H9 (cell line): ENCODE data around the gene DMBT1. TPM values are rescaled to one million over a fixed set of nuclear protein-coding genes. Genes with fewer than 3 reads are reported as not detected.

Experiments
- DNase-seq: peaks from one replicate; pipeline ENCODE4 v3.0.0-alpha.2; 2017
- H2AFZ ChIP-seq: one replicate; pipeline ENCODE4 v1.6.1; 2013; ENCODE audit warnings: mild to moderate bottlenecking, low read length, control low read depth, moderate library complexity
- H2AK5ac ChIP-seq: 2 replicates; pipeline ENCODE4 v1.6.1; 2013; ENCODE audit warnings: low read length, control low read depth, mixed read lengths; ENCODE audit not compliant: insufficient read length
- H2BK120ac ChIP-seq: one replicate; pipeline ENCODE4 v1.6.1; 2013; ENCODE audit warnings: low read depth, mild to moderate bottlenecking, low read length, control low read depth, inconsistent platforms; ENCODE audit not compliant: poor library complexity, severe bottlenecking
- H2BK12ac ChIP-seq: 2 replicates; pipeline ENCODE4 v1.6.1; 2013; ENCODE audit warnings: low read length, control low read depth, mixed read lengths, low read depth; ENCODE audit not compliant: insufficient read length
- H2BK15ac ChIP-seq: 2 replicates; pipeline ENCODE4 v1.6.1; 2013; ENCODE audit warnings: low read depth, low read length, control low read depth
- H2BK20ac ChIP-seq: one replicate; pipeline ENCODE4 v1.6.1; 2013; ENCODE audit warnings: low read depth, mild to moderate bottlenecking, low read length, control low read depth, inconsistent platforms; ENCODE audit not compliant: poor library complexity, severe bottlenecking
- H2BK5ac ChIP-seq: 2 replicates; pipeline ENCODE4 v1.6.1; 2013; ENCODE audit warnings: low read length, control low read depth, mixed read lengths; ENCODE audit not compliant: insufficient read length
- H3K14ac ChIP-seq: 2 replicates; pipeline ENCODE4 v1.6.1; 2013; ENCODE audit warnings: low read length, control low read depth; ENCODE audit not compliant: insufficient read depth
- H3K18ac ChIP-seq: 2 replicates; pipeline ENCODE4 v1.6.1; 2013; ENCODE audit warnings: low read depth, mild to moderate bottlenecking, mixed read lengths, low read length, control low read depth; ENCODE audit not compliant: insufficient read length
- H3K23ac ChIP-seq: 2 replicates; pipeline ENCODE4 v1.6.1; 2013; ENCODE audit warnings: low read length, control low read depth, mixed read lengths, low read depth; ENCODE audit not compliant: insufficient read length
- H3K23me2 ChIP-seq: 2 replicates; pipeline ENCODE4 v1.6.1; 2013; ENCODE audit warnings: low read depth, mild to moderate bottlenecking, mixed read lengths, low read length, control low read depth; ENCODE audit not compliant: insufficient read length, poor library complexity, severe bottlenecking
- H3K27ac ChIP-seq: 2 replicates; pipeline ENCODE4 v1.5.1; 2013; ENCODE audit warnings: low read length, control low read depth, mixed read lengths, low read depth; ENCODE audit not compliant: insufficient read length
- H3K27me3 ChIP-seq: 2 replicates; pipeline ENCODE4 v1.6.1; 2013; ENCODE audit warnings: low read length, control low read depth, inconsistent platforms; ENCODE audit not compliant: insufficient read depth
- H3K4ac ChIP-seq: 2 replicates; pipeline ENCODE4 v1.6.1; 2013; ENCODE audit warnings: low read depth, mild to moderate bottlenecking, control low read depth, inconsistent platforms, low read length, moderate library complexity
- H3K4me1 ChIP-seq: 2 replicates; pipeline ENCODE4 v1.6.1; 2013; ENCODE audit warnings: low read length, control low read depth, inconsistent platforms; ENCODE audit not compliant: insufficient read depth
- H3K4me2 ChIP-seq: 2 replicates; pipeline ENCODE4 v1.6.1; 2013; ENCODE audit warnings: low read length, control low read depth, mixed read lengths; ENCODE audit not compliant: insufficient read length, insufficient read depth
- H3K56ac ChIP-seq: 2 replicates; pipeline ENCODE4 v1.6.1; 2013; ENCODE audit warnings: low read depth, mild to moderate bottlenecking, mixed read lengths, low read length, control low read depth; ENCODE audit not compliant: insufficient read length
- H3K79me1 ChIP-seq: 2 replicates; pipeline ENCODE4 v1.6.1; 2013; ENCODE audit warnings: low read depth, mild to moderate bottlenecking, moderate library complexity, low read length, control low read depth, inconsistent platforms; ENCODE audit not compliant: insufficient read depth, poor library complexity, severe bottlenecking
- H3K79me2 ChIP-seq: 2 replicates; pipeline ENCODE4 v1.6.1; 2013; ENCODE audit warnings: low read length, control low read depth, inconsistent platforms; ENCODE audit not compliant: insufficient read depth
- H3K9ac ChIP-seq: 2 replicates; pipeline ENCODE4 v1.6.1; 2013; ENCODE audit warnings: low read length, control low read depth, mixed read lengths; ENCODE audit not compliant: insufficient read length; ENCODE audit errors: extremely low read depth
- H3K9me3 ChIP-seq: one replicate; pipeline ENCODE4 v1.6.1; 2013; ENCODE audit warnings: low read depth, low read length, inconsistent platforms; ENCODE audit not compliant: control insufficient read depth
- H3T11ph ChIP-seq: one replicate; pipeline ENCODE4 v1.6.1; 2013; ENCODE audit warnings: mild to moderate bottlenecking, low read length, control low read depth, inconsistent platforms
- H4K20me1 ChIP-seq: one replicate; pipeline ENCODE4 v1.6.1; 2013; ENCODE audit not compliant: control insufficient read depth, insufficient read length, insufficient read depth
- H4K5ac ChIP-seq: 2 replicates; pipeline ENCODE4 v1.6.1; 2013; ENCODE audit warnings: low read depth, mild to moderate bottlenecking, mixed read lengths, low read length, control low read depth; ENCODE audit not compliant: insufficient read length
- H4K8ac ChIP-seq: replicated peaks from 2 replicates; pipeline ENCODE4 v1.6.1; 2013; ENCODE audit warnings: low read length, control low read depth, mixed read lengths, low read depth; ENCODE audit not compliant: insufficient read length
- H4K91ac ChIP-seq: 2 replicates; pipeline ENCODE4 v1.6.1; 2013; ENCODE audit warnings: low read depth, mild to moderate bottlenecking, moderate library complexity, mixed read lengths, low read length, control low read depth; ENCODE audit not compliant: insufficient read length
- H3K27ac Mint-ChIP-seq, 3 experiments: 2 replicates in 2 of 3; 3 replicates in 1 of 3; pipeline ENCODE4 v1.8.0; 2020 to 2021; ENCODE audit warnings: mixed read lengths in 3 of 3, mild to moderate bottlenecking in 1 of 3, moderate library complexity in 1 of 3
- H3K27me3 Mint-ChIP-seq: 2 replicates; pipeline ENCODE4 v1.8.0; 2021; ENCODE audit warnings: low read depth, mild to moderate bottlenecking, moderate library complexity, mixed read lengths
- H3K36me3 Mint-ChIP-seq, 3 experiments: 2 replicates in 2 of 3; 3 replicates in 1 of 3; pipeline ENCODE4 v1.8.0; 2020 to 2021; ENCODE audit warnings: low read depth in 3 of 3, mixed read lengths in 3 of 3; ENCODE audit not compliant: insufficient read depth in 1 of 3
- H3K4me1 Mint-ChIP-seq, 2 experiments: 2 replicates each; pipeline ENCODE4 v1.8.0; 2020; ENCODE audit warnings: mixed read lengths in 2 of 2
- H3K4me3 Mint-ChIP-seq, 2 experiments: 2 replicates in 1 of 2; 3 replicates in 1 of 2; pipeline ENCODE4 v1.8.0; 2020 to 2021; ENCODE audit warnings: mild to moderate bottlenecking in 2 of 2, mixed read lengths in 2 of 2, moderate library complexity in 1 of 2
- H3K9me3 Mint-ChIP-seq, 2 experiments: 2 replicates in 1 of 2; 3 replicates in 1 of 2; pipeline ENCODE4 v1.8.0; 2020; ENCODE audit warnings: mild to moderate bottlenecking in 2 of 2, mixed read lengths in 2 of 2, moderate library complexity in 1 of 2
- WGBS: extraction: QIAGEN DNeasy Blood & Tissue Kit; methylation state at CpG from one replicate; pipeline ENCODE4 v1.1.7; 2013; ENCODE audit warnings: missing lambda C conversion rate, low lambda C conversion rate, mixed read lengths; ENCODE audit not compliant: insufficient read length; ENCODE audit errors: extremely low coverage; 5-methylcytosine and 5-hydroxymethylcytosine counted together
- total RNA-seq: library from RNA; stranded (reverse); gene quantifications from 2 replicates; pipeline ENCODE4 v1.2.1, GENCODE V29; 2021
- TF ChIP-seq, protein P1 (sequence below): fragments of 200-600 bp; sonication (generic); conservative IDR thresholded peaks from 3 replicates; pipeline ENCODE4 v1.8.0; 2021; ENCODE audit warnings: antibody characterized with exemption, mild to moderate bottlenecking

Gene DMBT1
- total RNA-seq, 1 experiment from 2014 or later, result 0.04 TPM

DNA sequence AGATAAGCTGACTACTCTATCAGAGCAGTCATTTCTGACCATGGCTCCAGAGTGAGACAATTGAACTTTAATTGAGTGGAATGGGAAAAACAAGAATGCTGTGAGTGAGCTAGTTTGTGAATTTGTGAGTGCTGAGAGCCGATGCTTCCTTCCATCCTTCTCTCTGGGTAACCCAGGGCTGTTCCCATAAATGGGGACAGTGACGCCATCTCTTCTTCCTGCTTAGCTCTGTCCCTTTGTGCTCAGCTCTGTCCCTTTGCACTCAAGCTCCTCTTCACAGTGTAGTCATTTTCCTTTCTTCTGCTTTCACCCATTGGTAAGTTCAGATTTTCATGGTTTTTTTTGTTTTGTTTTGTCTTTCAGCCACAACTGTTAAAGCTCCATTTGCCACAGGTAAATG is 114.7 kb downstream of the DMBT1 start:
- Histone ChIP-seq H2AK5ac (no peak overlapping the region), H3K23ac (no peak overlapping the region), H3K4ac (no peak overlapping the region), H4K8ac (no peak overlapping the region), H3T11ph (no peak overlapping the region), H3K14ac (no peak overlapping the region), H3K4me2 (no peak overlapping the region), H3K23me2 (no peaks in the 10 kb centered on the region), H3K18ac (no peak overlapping the region), H3K9me3 (no peaks in the 10 kb centered on the region), H2AFZ (no peak overlapping the region), H3K79me2 (no peaks in the 10 kb centered on the region), H2BK5ac (no peak overlapping the region), H2BK20ac (no peak overlapping the region), H4K5ac (no peak overlapping the region), H3K27ac (no peak overlapping the region), H2BK15ac (no peak overlapping the region), H3K56ac (no peak overlapping the region), H3K79me1 (no peaks in the 10 kb centered on the region), H3K27me3 (no peaks in the 10 kb centered on the region), H4K91ac (no peak overlapping the region), H2BK120ac (no peak overlapping the region), H4K20me1 (no peaks in the 10 kb centered on the region), H3K9ac (no peak overlapping the region), H2BK12ac (no peak overlapping the region), H3K4me1 (no peaks in the 10 kb centered on the region)
- peaks cover 5 to 6% of the 10 kb centered on the region in 2 experiments; a peak in 2 of 4 replicates for H3K4me1 Mint-ChIP-seq
- H3K9me3 Mint-ChIP-seq, result no peaks in the 10 kb centered on the region; a peak in 2 of 5 replicates
- TF ChIP-seq, protein P1, sequence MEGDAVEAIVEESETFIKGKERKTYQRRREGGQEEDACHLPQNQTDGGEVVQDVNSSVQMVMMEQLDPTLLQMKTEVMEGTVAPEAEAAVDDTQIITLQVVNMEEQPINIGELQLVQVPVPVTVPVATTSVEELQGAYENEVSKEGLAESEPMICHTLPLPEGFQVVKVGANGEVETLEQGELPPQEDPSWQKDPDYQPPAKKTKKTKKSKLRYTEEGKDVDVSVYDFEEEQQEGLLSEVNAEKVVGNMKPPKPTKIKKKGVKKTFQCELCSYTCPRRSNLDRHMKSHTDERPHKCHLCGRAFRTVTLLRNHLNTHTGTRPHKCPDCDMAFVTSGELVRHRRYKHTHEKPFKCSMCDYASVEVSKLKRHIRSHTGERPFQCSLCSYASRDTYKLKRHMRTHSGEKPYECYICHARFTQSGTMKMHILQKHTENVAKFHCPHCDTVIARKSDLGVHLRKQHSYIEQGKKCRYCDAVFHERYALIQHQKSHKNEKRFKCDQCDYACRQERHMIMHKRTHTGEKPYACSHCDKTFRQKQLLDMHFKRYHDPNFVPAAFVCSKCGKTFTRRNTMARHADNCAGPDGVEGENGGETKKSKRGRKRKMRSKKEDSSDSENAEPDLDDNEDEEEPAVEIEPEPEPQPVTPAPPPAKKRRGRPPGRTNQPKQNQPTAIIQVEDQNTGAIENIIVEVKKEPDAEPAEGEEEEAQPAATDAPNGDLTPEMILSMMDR, result no peak
- H3K27ac Mint-ChIP-seq, result no peak overlapping the region
- no peak overlapping the region for H3K4me3 Mint-ChIP-seq
- DNase-seq, result no peak
- WGBS, result no CpG with 5 or more reads among the region's 2 CpGs
- no peaks in the 10 kb centered on the region for H3K36me3 Mint-ChIP-seq
- peaks cover 10% of the 10 kb centered on the region for H3K27me3 Mint-ChIP-seq
